HepG2 (cell line): ENCODE data around the gene DPP7. TPM values are rescaled to one million over a fixed set of nuclear protein-coding genes. Genes with fewer than 3 reads are reported as not detected.
A peak's percentile ranks its signal among the peaks of the same experiment; 100 is the strongest.

Experiments
- AKAP8 ChIP-seq: sonication (generic); formaldehyde crosslinking; IDR thresholded peaks from 2 replicates; pipeline ENCODE4 v1.5.1; 2020; ENCODE audit warnings: mild to moderate bottlenecking, missing genetic modification reagents
- ATAD3A ChIP-seq: sonication (generic); formaldehyde crosslinking; IDR thresholded peaks from 2 replicates; pipeline ENCODE4 v1.4.0; 2020; ENCODE audit warnings: missing genetic modification reagents
- CEBPB ChIP-seq: IDR thresholded peaks from 2 replicates; pipeline ENCODE4 v1.6.1; 2011; ENCODE audit warnings: low read depth, low read length, improper control_type of control experiment, borderline replicate concordance
- CEBPZ ChIP-seq: IDR thresholded peaks from 2 replicates; pipeline ENCODE4 v1.6.1; 2012; ENCODE audit warnings: low read length, improper control_type of control experiment
- ESRRA ChIP-seq: sonication (generic); formaldehyde crosslinking; IDR thresholded peaks from 2 replicates; pipeline ENCODE4 v1.5.1; 2020; ENCODE audit warnings: mild to moderate bottlenecking, low read depth, missing genetic modification reagents
- HCFC1 ChIP-seq: fragments of 150-350 bp; IDR thresholded peaks from 2 replicates; pipeline ENCODE4 v1.6.1; 2014; ENCODE audit warnings: low read depth, low read length
- IRF9 ChIP-seq: sonication (generic); formaldehyde crosslinking; IDR thresholded peaks from 2 replicates; pipeline ENCODE4 v1.8.0; 2022; ENCODE audit warnings: missing genetic modification reagents, mild to moderate bottlenecking, borderline replicate concordance
- KLF9 ChIP-seq: IDR thresholded peaks from 2 replicates; pipeline ENCODE4 v1.6.1; 2016; ENCODE audit warnings: low read depth
- NFE2 ChIP-seq: sonication (generic); formaldehyde crosslinking; IDR thresholded peaks from 2 replicates; pipeline ENCODE4 v1.4.0; 2020; ENCODE audit warnings: missing genetic modification reagents
- NFE2L1 ChIP-seq: sonication (generic); formaldehyde crosslinking; IDR thresholded peaks from 2 replicates; pipeline ENCODE4 v1.4.0; 2020; ENCODE audit warnings: missing genetic modification reagents, mild to moderate bottlenecking, borderline replicate concordance
- SATB2 ChIP-seq: sonication (generic); formaldehyde crosslinking; IDR thresholded peaks from 2 replicates; pipeline ENCODE4 v1.5.0; 2020; ENCODE audit warnings: missing genetic modification reagents
- TFE3 ChIP-seq: IDR thresholded peaks from 2 replicates; pipeline ENCODE4 v1.6.1; 2016
- ZEB1 ChIP-seq: IDR thresholded peaks from 2 replicates; pipeline ENCODE4 v1.6.1; 2012; ENCODE audit warnings: mild to moderate bottlenecking, low read depth, inconsistent platforms; ENCODE audit not compliant: insufficient replicate concordance
- ZNF350 ChIP-seq: sonication (generic); formaldehyde crosslinking; IDR thresholded peaks from 2 replicates; pipeline ENCODE4 v1.4.0; 2020; ENCODE audit warnings: mild to moderate bottlenecking, low read depth, missing genetic modification reagents, borderline replicate concordance
- ZNF460 ChIP-seq: sonication (generic); formaldehyde crosslinking; IDR thresholded peaks from 2 replicates; pipeline ENCODE4 v1.5.1; 2020; ENCODE audit warnings: missing genetic modification reagents, mild to moderate bottlenecking, borderline replicate concordance
- ZNF468 ChIP-seq: sonication (generic); formaldehyde crosslinking; IDR thresholded peaks from 2 replicates; pipeline ENCODE4 v1.8.0; 2022; ENCODE audit warnings: mild to moderate bottlenecking, moderate library complexity, missing genetic modification reagents
- ZNF710 ChIP-seq: sonication (generic); formaldehyde crosslinking; IDR thresholded peaks from 2 replicates; pipeline ENCODE4 v1.5.0; 2020; ENCODE audit warnings: mild to moderate bottlenecking, missing genetic modification reagents, borderline replicate concordance
- ZNF83 ChIP-seq: sonication (generic); formaldehyde crosslinking; IDR thresholded peaks from 2 replicates; pipeline ENCODE4 v1.4.0; 2020; ENCODE audit warnings: missing genetic modification reagents, mild to moderate bottlenecking, borderline replicate concordance
- polyA plus RNA-seq, 8 experiments: library from polyadenylated mRNA; depleted of rRNA in 3 of 8; stranded (reverse) in 7 of 8; unstranded in 1 of 8; fragments of >200 nt; fragmentation: Illumina TruSeq in 4 of 8; extraction: Trizol in 4 of 8; gene quantifications; 2 replicates each; pipeline versions ENCODE4 v1.2.1 to v1.2.3, GENCODE V29; 2011 to 2016; ENCODE audit warnings: low read depth in 4 of 8, missing spikeins in 1 of 8, mixed read lengths in 1 of 8; ENCODE audit not compliant: insufficient read depth in 1 of 8
- total RNA-seq, 5 experiments: library from RNA; depleted of rRNA; stranded (reverse); fragments of >200 nt; fragmentation: Illumina TruSeq; extraction: Trizol; gene quantifications; 2 replicates each; pipeline ENCODE4 v1.2.3, GENCODE V29; 2016; ENCODE audit warnings: low read depth in 1 of 5

Gene DPP7
- total and polyA plus RNA-seq, 2 of the 13 experiments (the other 11 are each of a cell fraction or from before 2014, with no cell fraction given) = 1.2 to 4.5 TPM

GRCh38 chr9:137070201-137070905, 44.2 kb downstream of the DPP7 start, which contains the start of gene SAPCD2 (continued):
- TF ChIP-seq ZEB1 (no peak), ZNF460 (no peak), KLF9 (CRISPR knock-in tag) (no peak), SATB2 (CRISPR knock-in tag) (no peak), ESRRA (CRISPR knock-in tag) (0 out of 2 replicates have a peak, but pooled peaks have one; percentile 25), ATAD3A (CRISPR knock-in tag) (no peak), NFE2 (CRISPR knock-in tag) (no peak), CEBPB (no peak), ZNF83 (CRISPR knock-in tag) (no peak), HCFC1 (no peak), IRF9 (CRISPR knock-in tag) (peak; percentile 24; the same call in 1 of the 2 replicates), TFE3 (CRISPR knock-in tag) (0 out of 2 replicates have a peak, but pooled peaks have one; percentile 16), ZNF468 (no peak), AKAP8 (CRISPR knock-in tag) (no peak), NFE2L1 (no peak), ZNF350 (CRISPR knock-in tag) (no peak), CEBPZ (no peak), ZNF710 (no peak)
